ENCODE data around the gene SYNPO2. TPM values are rescaled to one million over a fixed set of nuclear protein-coding genes. Genes with fewer than 3 reads are reported as not detected.
A peak's percentile ranks its signal among the peaks of the same experiment; 100 is the strongest.

SYNPO2 gene, protein sequence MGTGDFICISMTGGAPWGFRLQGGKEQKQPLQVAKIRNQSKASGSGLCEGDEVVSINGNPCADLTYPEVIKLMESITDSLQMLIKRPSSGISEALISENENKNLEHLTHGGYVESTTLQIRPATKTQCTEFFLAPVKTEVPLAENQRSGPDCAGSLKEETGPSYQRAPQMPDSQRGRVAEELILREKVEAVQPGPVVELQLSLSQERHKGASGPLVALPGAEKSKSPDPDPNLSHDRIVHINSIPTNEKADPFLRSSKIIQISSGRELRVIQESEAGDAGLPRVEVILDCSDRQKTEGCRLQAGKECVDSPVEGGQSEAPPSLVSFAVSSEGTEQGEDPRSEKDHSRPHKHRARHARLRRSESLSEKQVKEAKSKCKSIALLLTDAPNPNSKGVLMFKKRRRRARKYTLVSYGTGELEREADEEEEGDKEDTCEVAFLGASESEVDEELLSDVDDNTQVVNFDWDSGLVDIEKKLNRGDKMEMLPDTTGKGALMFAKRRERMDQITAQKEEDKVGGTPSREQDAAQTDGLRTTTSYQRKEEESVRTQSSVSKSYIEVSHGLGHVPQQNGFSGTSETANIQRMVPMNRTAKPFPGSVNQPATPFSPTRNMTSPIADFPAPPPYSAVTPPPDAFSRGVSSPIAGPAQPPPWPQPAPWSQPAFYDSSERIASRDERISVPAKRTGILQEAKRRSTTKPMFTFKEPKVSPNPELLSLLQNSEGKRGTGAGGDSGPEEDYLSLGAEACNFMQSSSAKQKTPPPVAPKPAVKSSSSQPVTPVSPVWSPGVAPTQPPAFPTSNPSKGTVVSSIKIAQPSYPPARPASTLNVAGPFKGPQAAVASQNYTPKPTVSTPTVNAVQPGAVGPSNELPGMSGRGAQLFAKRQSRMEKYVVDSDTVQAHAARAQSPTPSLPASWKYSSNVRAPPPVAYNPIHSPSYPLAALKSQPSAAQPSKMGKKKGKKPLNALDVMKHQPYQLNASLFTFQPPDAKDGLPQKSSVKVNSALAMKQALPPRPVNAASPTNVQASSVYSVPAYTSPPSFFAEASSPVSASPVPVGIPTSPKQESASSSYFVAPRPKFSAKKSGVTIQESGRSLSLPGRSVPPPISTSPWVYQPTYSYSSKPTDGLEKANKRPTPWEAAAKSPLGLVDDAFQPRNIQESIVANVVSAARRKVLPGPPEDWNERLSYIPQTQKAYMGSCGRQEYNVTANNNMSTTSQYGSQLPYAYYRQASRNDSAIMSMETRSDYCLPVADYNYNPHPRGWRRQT
- polyA plus RNA-seq, result not detected

DNA sequence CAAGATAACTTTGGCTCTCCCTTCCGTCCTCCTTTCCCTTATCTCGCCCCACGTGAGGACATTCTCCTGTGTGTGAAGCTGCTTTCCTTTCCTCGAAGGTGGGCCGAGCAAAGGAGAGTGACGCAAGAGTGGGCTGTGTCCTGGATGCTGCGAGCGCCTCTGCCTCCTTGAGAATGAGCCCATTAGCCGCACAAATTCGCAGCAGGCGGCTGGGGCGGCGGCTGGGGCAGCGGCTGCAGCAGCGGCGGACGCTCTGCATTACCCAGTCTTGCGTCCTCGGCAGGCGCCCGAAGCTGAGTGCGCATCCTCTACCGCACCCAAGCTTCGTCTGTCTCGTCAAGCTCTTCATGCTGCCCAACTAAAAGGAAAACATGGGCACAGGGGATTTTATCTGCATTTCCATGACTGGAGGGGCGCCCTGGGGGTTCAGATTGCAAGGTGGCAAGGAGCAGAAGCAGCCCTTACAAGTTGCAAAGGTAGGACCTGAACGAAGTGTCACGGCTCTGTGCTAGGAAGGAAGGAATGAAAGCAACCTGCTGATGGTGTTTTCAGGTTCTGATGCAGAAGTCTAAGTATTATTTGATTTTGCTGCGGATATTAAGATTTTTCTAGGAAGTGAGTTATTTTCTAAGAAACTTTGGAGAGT, at the start of gene SYNPO2:
Gene SYNPO2, plus strand, starts transcription at position 189 of the 646 bp plus-strand sequence. Its CDS starts 183 bp downstream, at position 372.
- Mint-ChIP-seq H3K27ac (no peak within 1 kb of the TSS), H3K4me1 (peaks cover 5 to 19% (median 14%) of the 10 kb centered on the region in 3 donors), H3K36me3 (no peaks in the 10 kb centered on the region), H3K27me3 (peaks cover 26% of the 10 kb centered on the region), H3K9me3 (no peaks in the 10 kb centered on the region), H3K4me3 (peak within 1 kb of the TSS; percentile 6 to 90 (median 78))

DNA sequence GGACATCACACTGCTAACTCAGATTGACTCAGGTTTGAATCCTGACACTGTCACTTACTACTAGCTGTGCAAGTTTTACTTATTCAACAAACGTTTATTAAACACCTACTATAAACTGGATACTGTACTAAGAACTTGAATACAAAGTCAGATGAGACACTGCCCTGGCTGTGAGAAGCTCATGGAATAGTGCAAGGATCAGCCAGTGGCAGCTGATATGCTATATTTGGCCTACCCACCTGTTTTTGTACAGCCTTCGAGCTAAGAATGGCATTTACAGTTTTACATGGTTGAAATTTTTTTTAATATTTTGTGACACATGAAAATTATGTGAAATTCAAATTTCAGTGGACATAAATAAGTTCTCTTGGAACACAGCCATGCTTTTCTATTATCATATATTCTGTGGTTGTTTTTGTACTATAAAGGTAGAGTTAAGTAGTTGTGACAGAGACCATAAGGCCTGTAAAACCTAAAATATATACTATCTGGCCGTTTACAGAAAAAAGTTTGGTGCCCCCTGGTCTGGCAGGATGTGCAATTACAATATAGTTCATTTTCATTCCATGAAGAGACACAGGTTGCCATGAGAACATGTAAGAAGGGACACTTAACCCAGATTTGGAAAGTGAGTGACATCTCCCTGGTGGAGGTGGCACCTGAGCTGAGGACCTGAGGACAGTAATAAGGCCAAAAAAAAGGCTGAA, 49.3 kb upstream of the SYNPO2 start:
- peaks cover 3% of the 10 kb centered on the region for H3K27me3 Mint-ChIP-seq
- H3K4me1 Mint-ChIP-seq, result peaks cover 0 to 14% (median 10%) of the 10 kb centered on the region in 3 donors
- no peaks in the 10 kb centered on the region for H3K36me3 Mint-ChIP-seq
- H3K4me3 Mint-ChIP-seq, result peak overlapping the region in 1 of 4 donors; percentile 12
- peaks cover 0 to 2% (median 0%) of the 10 kb centered on the region in 3 donors for H3K9me3 Mint-ChIP-seq
- H3K27ac Mint-ChIP-seq, result no peak overlapping the region

DNA sequence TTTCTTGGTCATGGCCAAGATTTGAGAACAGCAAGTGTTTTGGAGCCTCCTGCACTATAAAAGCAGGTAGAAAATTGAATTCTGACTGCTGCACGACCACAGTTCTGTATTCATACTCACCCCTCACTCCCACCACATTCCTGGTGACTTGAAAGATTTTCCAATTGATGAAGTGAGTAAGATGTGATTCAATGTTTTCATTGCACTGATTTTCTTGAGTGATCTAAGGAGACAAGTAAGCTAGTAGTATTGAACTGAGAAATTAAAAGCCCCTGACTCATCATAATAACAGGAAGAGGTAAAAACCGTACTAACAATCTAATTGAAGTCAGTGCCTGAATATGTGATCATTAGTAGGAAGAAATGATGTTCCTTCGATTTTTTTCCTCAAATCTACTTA, 46.6 kb upstream of the SYNPO2 start:
- Mint-ChIP-seq H3K4me1 (peaks cover 0 to 4% (median 0%) of the 10 kb centered on the region in 3 donors), H3K36me3 (no peaks in the 10 kb centered on the region), H3K9me3 (no peaks in the 10 kb centered on the region), H3K4me3 (no peak overlapping the region), H3K27ac (no peak overlapping the region), H3K27me3 (peaks cover 3% of the 10 kb centered on the region)

DNA sequence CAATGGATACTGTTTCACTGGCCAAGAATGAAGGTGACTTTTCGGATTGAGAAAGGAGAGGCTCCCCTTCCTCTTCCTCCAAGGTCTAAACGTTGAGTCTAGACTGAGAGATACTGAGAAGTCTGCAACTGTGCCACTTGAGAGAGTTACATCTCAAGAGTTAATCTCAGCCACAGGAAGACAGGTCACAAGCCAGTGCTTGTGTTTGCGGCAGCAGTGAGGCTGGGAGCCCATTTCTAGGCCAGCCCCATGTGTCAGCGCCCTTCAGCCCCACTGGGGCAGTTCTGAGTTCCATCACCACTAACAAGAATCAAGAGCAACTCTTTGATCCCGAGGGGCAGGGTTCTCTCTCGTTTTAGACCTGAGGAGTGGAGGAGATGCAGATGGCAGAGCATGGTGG, 45.4 kb upstream of the SYNPO2 start:
- Mint-ChIP-seq H3K4me1 (peaks cover 0 to 4% (median 0%) of the 10 kb centered on the region in 3 donors), H3K36me3 (no peaks in the 10 kb centered on the region), H3K9me3 (no peaks in the 10 kb centered on the region), H3K27ac (no peak overlapping the region), H3K4me3 (no peak overlapping the region), H3K27me3 (peaks cover 5% of the 10 kb centered on the region)

DNA sequence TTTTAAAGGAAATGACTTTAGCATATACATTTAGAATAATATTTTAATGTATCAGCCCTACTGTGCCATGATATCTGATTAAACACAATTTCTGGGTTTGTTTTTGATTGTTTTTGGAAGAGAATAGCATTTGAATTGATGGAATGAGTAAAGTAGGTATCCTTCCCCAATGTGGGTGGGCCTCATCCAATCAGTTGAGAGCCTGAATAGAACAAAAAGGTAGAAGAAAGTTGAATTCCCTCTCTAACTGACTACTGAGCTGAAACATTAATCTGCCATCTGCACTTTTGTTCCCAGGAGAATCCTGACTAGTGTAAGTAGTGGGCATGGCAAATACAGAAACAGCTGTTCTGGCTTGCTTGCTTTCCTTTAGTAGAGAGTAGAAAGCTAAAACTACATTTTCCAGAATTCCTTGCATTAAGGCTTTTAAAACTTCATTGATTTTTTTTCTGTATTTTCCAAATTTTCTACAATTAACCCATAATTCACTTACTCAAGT, 43.1 kb upstream of the SYNPO2 start:
- peaks cover 2% of the 10 kb centered on the region for H3K27me3 Mint-ChIP-seq

DNA sequence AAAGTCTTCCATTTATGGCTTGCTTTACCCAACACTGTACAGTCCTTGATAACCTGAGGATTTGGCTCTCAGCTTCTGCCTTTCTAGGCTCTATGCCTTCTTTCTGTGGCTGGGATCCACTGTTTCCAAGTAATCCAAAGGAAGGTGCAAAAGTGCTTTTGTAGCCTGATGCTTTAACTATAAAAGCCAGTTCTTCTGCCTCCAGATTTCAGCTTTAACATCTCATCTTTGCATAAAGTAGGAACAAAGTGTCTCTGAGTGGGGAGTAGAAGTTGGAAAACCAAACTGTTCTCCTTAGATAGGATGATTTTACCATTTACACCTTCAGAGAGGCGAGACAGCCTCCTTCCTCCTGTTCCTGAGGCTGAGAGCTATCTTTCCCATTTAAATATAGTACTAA, 41.7 kb upstream of the SYNPO2 start:
- H3K9me3 Mint-ChIP-seq, result no peaks in the 10 kb centered on the region
- H3K4me1 Mint-ChIP-seq, result peaks cover 13 to 17% (median 16%) of the 10 kb centered on the region in 3 donors
- H3K27me3 Mint-ChIP-seq, result peaks cover 2% of the 10 kb centered on the region
- H3K27ac Mint-ChIP-seq, result no peak overlapping the region
- no peak overlapping the region for H3K4me3 Mint-ChIP-seq
- H3K36me3 Mint-ChIP-seq, result no peaks in the 10 kb centered on the region

More for the DNA sequence above, 43.1 kb upstream of the SYNPO2 start:
- H3K36me3 Mint-ChIP-seq, result no peaks in the 10 kb centered on the region
- no peak overlapping the region for H3K4me3 Mint-ChIP-seq
- no peaks in the 10 kb centered on the region for H3K9me3 Mint-ChIP-seq
- peaks cover 7 to 10% (median 7%) of the 10 kb centered on the region in 3 donors for H3K4me1 Mint-ChIP-seq
- no peak overlapping the region for H3K27ac Mint-ChIP-seq

DNA sequence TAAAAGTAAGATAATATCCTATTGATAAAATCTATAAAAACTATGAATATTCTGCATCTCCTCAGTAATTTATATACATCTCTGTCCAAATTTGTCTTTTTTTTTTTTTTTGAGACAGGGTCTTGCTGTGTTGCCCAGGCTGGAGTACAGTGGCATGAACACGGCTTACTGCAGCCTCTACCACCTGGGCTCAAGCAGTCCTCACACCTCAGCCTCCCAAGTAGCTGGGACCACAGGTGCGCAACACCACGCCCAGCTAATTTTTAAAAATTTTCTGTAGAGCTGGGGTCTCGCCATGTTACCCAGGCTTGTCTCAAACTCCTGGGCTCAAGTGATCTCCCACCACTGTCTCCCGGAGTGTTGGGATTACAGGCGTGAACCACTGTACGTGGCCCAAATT, 40.4 kb upstream of the SYNPO2 start:
- H3K36me3 Mint-ChIP-seq, result peaks cover 2% of the 10 kb centered on the region
- H3K4me3 Mint-ChIP-seq, result peak overlapping the region in 1 of 4 donors; percentile 6
- no peaks in the 10 kb centered on the region for H3K9me3 Mint-ChIP-seq
- H3K27me3 Mint-ChIP-seq, result peaks cover 2% of the 10 kb centered on the region
- H3K4me1 Mint-ChIP-seq, result peaks cover 18 to 21% (median 20%) of the 10 kb centered on the region in 3 donors
- no peak overlapping the region for H3K27ac Mint-ChIP-seq

DNA sequence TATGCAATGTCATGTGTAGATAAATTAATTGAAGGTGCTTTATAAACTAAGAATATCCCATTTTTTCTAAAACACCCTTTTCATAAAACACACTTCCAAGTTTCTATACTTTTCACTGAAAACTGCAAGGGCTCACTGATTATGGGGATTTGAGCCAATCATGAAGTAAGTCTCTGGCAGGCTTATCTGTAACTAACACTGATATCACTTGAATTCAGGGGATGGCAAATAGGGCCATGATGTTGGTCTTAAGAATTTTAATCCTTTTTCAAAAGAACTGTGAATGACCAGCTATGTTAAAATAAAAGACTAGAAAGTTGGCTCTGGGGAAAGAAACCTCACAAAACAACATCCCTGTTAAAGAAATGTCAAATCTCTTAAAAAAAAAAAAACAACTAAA, 39.8 kb upstream of the SYNPO2 start:
- peaks cover 2% of the 10 kb centered on the region for H3K27me3 Mint-ChIP-seq
- peaks cover 19 to 25% (median 19%) of the 10 kb centered on the region in 3 donors for H3K4me1 Mint-ChIP-seq
- no peak overlapping the region for H3K27ac Mint-ChIP-seq
- no peak overlapping the region for H3K4me3 Mint-ChIP-seq
- H3K9me3 Mint-ChIP-seq, result no peaks in the 10 kb centered on the region
- peaks cover 3% of the 10 kb centered on the region for H3K36me3 Mint-ChIP-seq

DNA sequence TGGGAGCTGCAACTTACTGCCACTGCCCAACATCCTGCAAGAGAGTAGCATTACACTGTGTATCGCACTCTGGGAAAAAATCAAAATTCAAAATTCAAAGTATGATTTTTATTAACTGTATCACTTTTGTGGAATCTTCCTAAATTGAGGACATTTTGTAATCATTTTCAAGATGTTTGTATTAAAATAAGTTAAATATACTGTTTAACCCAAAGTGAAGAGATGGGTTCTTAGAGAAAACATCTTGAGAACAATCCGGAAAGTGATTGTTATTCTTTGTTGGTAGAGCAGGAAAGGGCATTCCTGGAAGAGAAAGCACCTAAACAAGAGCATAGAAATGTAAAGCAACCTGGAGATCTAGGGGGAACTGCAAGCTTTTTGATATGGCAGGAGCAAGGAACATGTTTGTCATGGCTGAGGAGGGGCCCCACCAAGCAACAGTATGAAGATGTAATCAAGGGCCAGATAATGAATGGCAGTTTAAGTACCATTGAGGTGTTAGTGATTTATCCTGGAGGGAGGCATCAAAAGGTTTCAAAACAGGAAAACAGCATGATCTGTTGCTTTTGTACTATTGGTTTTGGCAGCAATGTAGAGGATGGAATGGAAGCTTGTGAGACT, 38.7 kb upstream of the SYNPO2 start:
- Mint-ChIP-seq H3K4me3 (peak overlapping the region; percentile 86 to 97 (median 94)), H3K4me1 (peaks cover 20 to 27% (median 21%) of the 10 kb centered on the region in 3 donors), H3K9me3 (no peaks in the 10 kb centered on the region), H3K27me3 (peaks cover 2% of the 10 kb centered on the region), H3K36me3 (peaks cover 3% of the 10 kb centered on the region), H3K27ac (peak overlapping the region; percentile 44 to 93 (median 93))

DNA sequence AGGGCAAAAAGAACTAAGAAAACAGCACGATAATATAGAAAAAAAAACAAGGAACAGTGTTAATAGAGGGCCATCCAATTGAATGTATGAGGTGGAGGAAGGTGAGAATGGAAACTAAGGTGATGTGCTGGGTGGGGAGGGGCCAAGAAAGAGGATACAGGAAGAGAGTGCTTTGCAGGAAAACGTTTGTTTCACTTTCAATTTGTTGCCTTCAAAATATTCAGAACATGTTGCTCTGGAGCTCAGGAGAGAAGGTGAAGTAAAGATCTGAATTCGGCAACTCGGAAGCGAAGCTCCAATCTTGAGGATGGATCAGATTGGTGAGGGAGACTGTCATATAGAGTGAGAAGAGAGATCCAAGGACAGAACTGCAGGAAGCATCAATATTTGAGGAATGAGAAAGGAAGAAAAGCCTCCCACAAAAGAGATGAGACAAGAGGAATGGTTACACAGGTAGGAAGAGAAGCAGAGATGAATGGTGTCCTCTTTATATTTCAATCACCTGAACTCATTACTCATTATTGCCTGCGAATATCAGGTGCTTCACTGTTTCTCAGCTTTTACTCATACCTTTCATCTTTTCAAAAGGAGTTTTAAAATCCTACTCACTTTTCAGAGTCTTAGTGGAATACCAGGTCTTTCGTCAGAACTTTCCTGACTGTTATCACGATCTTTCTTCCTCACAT, 38.0 kb upstream of the SYNPO2 start:
- H3K9me3 Mint-ChIP-seq, result no peaks in the 10 kb centered on the region
- peaks cover 3% of the 10 kb centered on the region for H3K36me3 Mint-ChIP-seq
- peak overlapping the region; percentile 86 to 97 (median 94) for H3K4me3 Mint-ChIP-seq
- H3K4me1 Mint-ChIP-seq, result peaks cover 20 to 27% (median 21%) of the 10 kb centered on the region in 3 donors
- peak overlapping the region; percentile 44 to 93 (median 93) for H3K27ac Mint-ChIP-seq
- peaks cover 2% of the 10 kb centered on the region for H3K27me3 Mint-ChIP-seq

DNA sequence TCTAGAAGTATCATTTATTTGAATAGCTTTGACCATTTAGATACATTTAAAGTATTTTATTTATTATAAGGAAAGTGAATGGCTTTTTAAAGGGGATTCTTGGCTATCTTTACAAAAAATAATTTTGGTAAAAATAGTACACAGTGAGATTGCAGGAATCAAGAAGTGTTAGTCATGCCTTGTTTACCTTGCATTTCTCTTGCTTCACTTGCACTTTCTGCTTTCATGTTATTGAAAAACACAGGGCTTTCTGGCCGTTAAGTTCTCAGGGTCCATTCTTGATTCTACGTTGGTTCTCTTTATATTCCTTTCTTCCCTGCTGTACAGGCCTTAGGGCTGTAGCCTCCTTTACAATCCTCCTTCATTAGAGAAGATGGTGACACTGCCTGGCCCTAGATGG, 30.9 kb upstream of the SYNPO2 start:
- no peak overlapping the region for H3K4me3 Mint-ChIP-seq
- peaks cover 2% of the 10 kb centered on the region for H3K27me3 Mint-ChIP-seq
- no peaks in the 10 kb centered on the region for H3K9me3 Mint-ChIP-seq
- H3K4me1 Mint-ChIP-seq, result peaks cover 2 to 7% (median 3%) of the 10 kb centered on the region in 3 donors
- H3K36me3 Mint-ChIP-seq, result peaks cover 7% of the 10 kb centered on the region
- no peak overlapping the region for H3K27ac Mint-ChIP-seq

DNA sequence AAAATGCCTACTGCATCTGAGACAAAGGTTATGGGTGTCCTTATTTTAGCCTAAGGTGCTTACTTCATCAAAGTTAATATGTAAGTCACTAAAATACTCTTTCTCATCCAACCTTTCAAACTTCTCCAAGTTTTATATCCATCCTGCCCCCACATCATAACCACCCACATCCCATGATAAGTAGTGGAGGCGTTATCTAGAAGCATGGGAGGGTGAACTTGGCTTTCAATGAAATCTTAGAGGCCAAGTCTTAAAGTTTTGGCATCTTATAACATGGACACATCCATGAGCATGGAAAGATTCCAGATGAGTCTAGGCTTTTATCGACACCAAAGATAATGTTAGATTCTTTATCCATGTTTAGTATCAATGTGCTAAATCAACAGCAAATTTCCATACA, 29.9 kb upstream of the SYNPO2 start:
- peaks cover 4% of the 10 kb centered on the region for H3K36me3 Mint-ChIP-seq
- peaks cover 2% of the 10 kb centered on the region for H3K27me3 Mint-ChIP-seq
- H3K9me3 Mint-ChIP-seq, result no peaks in the 10 kb centered on the region
- H3K4me3 Mint-ChIP-seq, result no peak overlapping the region
- no peak overlapping the region for H3K27ac Mint-ChIP-seq
- H3K4me1 Mint-ChIP-seq, result peaks cover 2 to 3% (median 3%) of the 10 kb centered on the region in 3 donors
